HPDE6-E6E7 (cell line): Measurements from ENCODE around the gene MOB3B.

Source experiments
- DNase-seq: peaks from one replicate; pipeline ENCODE4 v3.0.0; 2011; ENCODE audit warnings: missing footprints; ENCODE audit errors: extremely low spot score

MOB3B gene

GRCh38 chr9:27392451-27392850, 137.2 kb downstream of the MOB3B start:
- no peak for DNase-seq

DNA sequence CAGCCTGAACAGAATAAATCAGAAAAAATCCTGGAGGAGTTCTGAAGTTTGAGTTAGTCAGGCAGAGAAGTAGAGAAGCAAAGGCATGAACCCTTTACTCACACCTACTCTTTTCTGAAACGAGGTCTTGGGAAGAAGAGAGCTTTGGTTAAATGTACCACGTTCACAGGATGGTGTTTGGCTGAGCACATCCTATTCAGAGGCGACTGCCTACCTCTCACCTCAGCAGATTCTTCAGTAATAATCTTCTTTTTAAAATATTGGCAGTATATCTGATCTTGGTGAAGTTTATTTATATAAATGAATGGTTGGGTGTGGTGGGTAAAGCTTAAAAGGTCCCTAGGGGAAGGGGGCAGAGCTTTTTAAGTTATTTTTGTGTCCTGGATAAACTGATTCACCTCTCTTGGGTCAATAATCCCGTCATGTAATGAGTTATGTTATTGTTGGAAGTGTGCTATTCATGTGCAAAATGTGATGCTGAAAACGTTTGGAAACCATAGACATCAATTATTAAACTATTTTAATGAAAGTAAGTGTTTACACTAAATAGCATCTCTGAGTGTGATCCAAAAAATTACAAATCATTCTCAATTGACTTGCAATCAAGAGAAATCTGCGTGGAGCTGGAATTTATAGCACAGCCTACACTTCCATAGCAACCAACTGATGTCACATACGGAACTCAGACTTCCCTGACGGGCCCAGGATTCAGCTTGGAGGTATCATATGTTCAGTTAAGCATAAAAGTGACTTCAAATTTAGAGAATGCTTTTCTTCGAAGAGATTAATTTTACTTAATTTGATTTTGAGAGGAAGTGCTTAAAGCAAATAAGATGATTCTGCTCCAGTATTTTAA, 138.3 kb downstream of the MOB3B start:
- DNase-seq: no peak

DNA sequence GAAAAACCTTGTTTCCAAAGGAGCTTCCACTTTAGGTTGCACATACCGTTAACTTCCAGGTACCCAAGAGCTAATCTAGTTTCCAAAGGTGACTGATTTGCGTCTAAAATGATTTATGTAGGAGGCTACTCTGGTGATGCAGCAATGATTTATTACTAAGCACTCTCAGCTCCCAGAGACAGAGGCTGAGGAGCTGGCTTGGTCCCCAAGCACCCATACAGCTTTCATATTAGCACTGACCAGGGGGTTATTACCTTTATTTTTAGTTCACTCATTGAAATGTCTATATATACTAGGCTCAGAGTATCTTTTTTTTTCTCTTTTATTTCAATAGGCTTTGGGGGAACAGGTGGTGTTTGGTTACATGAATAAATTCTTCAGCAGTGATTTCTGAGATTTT, 141.5 kb downstream of the MOB3B start:
- DNase-seq: no peak

DNA sequence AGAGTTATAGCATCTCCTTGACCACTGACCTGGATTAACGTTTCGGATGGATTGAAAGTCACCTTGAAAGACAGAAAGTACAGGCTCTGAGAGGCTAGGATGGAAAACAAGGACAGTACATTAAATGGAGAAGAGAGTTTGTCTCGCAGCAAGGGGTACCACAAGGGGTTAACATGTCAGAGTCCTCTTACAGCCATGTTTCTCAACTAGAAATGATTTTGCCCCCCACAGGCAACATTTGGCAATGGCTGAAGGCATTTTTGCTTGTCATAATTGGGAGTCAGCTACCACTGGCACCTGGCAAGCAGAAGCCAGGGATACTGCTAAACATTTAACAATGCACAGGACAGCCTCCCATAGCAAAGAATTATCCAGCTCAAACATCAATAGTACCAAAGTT, 141.9 kb downstream of the MOB3B start:
- DNase-seq: no peak

- no peak for DNase-seq
Measured at GRCh38 chr9:27386571-27387091, 143.0 kb downstream of the MOB3B start.

- no peak for DNase-seq
Measured at GRCh38 chr9:27385606-27386322, 143.8 kb downstream of the MOB3B start.

GRCh38 chr9:27384262-27385014, 145.2 kb downstream of the MOB3B start:
- DNase-seq: no peak

DNA sequence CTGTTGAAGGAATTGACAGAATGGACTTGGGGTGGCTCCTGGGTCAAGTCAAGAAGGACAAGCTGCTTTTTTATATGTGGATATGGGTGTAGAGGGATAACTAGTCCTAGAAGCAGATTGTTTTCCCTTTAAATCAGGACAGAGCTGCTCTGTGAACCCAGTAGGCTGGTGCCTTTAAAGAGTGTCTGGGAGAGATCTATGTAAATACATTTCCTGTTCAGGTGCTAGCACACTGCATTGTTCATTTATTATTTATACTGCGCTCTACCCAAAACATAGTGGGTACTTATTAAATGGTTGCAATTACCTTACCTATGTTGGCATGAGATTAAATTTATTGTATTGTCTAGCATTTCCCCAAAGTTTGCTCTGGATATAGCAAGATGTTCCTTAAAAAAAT, 146.1 kb downstream of the MOB3B start:
- DNase-seq: no peak

DNA sequence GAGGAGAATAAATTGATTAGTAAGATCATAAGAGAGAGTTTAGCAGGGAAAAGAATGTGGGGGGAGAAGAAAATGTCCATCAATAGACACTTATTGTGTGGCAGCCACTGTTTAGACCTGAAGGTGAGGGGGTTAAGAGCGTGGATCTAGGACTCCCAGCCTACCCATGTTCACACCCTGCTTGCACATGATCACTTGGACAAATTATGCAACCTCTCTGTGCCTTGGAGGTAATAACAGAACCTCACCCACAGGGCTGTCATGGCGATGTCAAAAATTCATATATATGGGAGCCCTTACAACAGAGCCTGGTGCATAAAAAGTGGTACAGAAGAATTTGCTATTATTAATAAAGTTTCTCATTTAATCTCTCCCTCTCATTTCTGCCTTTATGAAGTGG, 146.6 kb downstream of the MOB3B start:
- DNase-seq: no peak

DNA sequence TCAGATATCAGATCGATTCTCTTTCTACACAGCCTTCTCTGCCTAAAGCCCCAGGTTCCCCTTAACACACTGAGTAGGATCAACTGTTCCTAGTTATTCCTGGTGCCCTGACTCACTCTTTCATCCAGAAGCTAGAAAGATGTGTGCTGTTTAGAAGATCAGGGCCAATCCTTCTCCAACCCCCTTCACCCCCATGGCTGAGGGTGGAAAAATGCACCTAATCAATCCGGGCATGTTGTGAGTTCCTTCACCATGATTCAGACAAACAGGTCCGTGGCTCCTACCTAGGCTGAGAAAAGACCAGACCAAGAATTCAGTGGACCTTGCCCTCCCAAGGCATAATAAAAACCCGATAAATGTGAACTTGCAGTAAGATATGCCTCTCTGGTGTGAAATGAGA, 147.3 kb downstream of the MOB3B start:
- no peak for DNase-seq

- no peak for DNase-seq
Measured at GRCh38 chr9:27379311-27380251, 150.0 kb downstream of the MOB3B start.

- DNase-seq: no peak
Measured at GRCh38 chr9:27377811-27378456, 151.7 kb downstream of the MOB3B start.

DNA sequence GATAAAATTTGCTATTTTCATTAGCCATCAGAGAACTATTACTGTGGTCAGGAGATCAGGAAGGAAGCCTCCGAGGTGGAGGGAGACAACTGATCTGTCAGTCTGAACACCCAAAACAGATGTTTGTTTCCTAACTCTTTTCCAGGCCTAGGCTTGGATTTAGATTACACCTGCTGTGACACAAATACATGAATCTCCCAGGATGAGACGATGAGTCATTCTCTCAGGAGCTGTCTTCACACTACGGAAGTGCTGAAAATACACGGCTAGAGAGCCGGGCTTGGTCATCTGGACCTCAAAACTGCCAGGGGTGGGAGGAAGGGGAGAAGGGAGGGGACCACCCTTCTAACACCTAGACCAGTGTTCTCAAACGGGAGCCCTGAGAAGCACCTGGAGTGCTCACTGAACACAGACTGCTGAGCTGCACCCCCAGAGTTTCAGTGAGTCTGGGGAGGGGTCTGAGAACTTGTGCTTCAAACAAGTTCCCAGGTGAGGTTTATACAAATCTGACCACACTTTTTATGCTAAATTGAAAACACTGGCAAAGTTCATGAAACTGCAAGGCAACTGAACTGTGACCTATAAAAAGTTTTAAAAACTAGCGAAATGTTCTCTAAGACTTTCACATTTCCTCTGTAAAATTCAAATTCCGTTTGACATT, 152.3 kb downstream of the MOB3B start:
- DNase-seq: peak; percentile 36

GRCh38 chr9:27373851-27374250, 155.8 kb downstream of the MOB3B start:
- no peak for DNase-seq

DNA sequence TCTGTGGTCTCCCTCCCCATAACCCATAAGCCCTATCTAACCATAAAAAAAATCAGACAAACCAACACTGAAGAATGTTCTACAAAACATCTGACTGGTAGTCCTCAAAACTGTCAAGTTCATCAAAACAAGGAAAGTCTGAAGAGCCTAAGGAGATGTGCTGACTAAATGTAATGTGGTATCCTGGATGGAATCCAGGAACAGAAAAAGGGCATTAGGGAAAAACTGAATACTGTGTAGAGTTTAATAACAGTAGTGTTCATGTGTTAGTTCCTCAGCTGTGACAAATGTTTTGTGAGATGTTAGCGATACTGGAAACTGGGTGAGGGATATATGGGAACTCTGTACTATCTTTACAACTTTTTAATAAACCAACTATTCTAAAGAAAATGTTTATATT, 157.0 kb downstream of the MOB3B start:
- DNase-seq: no peak

GRCh38 chr9:27371382-27371781, 158.2 kb downstream of the MOB3B start:
- DNase-seq: peak; percentile 60

GRCh38 chr9:27369591-27369990, 160.0 kb downstream of the MOB3B start:
- DNase-seq: no peak

DNA sequence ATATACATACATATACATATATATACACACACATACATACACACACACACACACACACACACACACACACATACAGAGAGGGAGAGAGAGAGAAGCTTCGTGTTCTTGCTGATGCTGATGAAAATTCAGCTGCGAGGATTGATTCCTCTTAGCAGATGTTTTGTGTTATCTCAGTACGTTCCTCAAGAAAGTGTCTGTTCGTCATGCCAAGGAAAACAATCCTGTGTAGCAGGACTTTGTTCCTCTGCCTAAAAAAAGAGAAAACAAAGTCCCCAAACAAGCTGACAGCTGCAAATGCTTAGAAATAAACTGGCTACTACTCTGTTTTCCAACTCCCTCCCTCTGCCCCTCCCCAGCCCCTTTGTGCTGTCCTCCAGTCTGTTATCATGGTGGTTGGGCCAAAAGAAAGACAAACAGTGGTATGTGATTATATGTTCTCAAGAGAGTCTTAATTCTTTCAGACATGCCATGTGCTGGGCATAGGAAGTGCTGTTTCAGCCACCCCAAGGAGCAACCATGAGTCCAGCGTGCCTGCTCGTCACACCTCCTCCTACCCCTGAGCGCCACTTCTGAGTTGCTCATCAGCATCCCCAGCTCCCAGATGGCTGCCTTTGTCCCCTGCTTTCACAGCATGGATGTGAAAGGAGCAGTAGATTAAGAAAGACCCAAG, 161.2 kb downstream of the MOB3B start:
- DNase-seq: no peak

DNA sequence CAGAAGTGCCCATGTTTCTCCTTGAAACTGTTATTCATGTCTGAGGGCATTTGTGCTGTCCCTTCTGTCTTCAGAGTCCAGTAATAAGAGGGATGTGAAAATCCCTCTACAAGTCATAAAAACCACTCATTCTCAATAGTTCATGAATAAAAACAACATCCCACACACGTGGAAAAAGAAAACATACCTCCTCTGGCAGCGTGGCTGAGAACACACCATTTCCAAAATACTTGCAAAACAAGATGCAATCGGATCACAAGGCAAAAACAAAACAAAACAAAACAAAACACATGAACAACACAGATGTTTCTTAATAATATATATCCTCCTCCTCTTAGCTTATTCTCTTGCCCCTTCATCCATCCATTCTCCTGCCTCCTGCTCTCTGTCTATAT, 161.7 kb downstream of the MOB3B start:
- DNase-seq: no peak
